NCI-H510A treated with DMSO at 0.1 percent for 48 hours (cell line): Measurements from ENCODE around the gene CD300LD.
"Not testable (repeated sequence)": the region's sequence is repeated elsewhere in the genome, so short reads cannot be mapped to it uniquely, and the experiment has no call there.

Experiments used
- DNase-seq: peaks from one replicate; lab custom pipeline; 2025; lab: John Stamatoyannopoulos, UW

Gene CD300LD

GRCh38 chr17:74606050-74606449 is 14.0 kb upstream of the CD300LD start:
- no peak for DNase-seq

DNA sequence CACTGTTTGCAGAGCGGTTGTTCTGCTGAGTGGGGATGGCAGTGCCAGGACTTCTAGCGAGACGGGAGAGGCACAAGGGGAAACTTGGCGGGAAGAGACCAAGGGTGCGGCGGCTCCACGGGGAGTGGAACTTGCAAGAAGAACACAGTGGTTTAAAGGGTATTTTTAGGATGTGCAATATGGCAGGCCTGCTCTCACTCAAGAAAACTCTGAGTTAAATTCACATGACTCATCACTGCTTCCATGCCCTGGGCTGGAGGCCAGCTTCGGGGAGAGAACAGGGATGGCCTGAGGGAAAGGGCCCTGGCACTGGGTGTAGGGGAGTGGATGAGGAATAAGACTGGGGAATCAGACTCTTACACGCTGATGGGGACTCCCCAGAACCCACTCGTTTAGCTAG is 13.3 kb upstream of the CD300LD start:
- DNase-seq, result no peak

DNA sequence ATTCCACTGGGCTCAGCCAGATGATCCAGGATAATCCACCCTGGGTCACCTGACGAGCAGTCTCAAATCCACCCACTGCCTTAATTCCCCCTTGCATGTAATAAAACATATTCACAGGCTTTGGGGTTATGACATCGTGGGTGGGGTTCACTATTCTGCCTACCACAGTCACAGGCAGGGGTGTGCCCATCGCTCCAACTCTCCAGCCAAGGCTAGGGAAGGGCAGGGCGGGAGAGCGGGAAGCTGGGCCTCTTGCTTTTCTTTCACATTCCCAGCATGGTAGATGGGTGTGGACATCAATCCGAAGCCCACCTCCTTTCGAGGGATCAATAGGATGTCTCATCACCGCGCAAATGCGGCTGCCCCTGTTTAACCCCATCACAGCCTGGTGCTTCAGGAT is 12.7 kb upstream of the CD300LD start:
- no peak for DNase-seq

DNA sequence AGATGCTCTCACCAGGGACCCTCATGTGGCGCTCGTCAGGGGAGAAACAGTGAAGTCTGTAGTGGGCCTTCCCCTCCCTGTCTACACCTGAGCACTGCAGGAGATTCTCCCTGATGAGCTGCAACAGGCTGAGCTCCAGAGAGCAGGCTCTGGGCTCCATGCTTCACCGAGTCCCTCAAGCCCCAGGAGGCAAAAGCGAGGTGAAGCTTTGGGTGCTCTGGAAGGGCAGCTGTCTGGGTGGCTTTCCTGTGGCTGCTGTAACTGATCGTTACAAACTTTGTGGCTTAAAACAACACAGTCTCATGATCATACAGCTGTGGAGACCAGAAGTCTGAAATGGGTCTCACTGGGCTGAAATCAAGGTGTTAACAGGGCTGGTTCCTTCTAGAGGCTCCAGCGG is 12.1 kb upstream of the CD300LD start:
- no peak for DNase-seq

GRCh38 chr17:74603746-74604145 is 11.7 kb upstream of the CD300LD start:
- DNase-seq, result no peak

- no peak for DNase-seq
Observed at GRCh38 chr17:74603037-74603635, 11.1 kb upstream of the CD300LD start.

GRCh38 chr17:74601944-74602572 is 10.0 kb upstream of the CD300LD start:
- peak; percentile 20 for DNase-seq

DNA sequence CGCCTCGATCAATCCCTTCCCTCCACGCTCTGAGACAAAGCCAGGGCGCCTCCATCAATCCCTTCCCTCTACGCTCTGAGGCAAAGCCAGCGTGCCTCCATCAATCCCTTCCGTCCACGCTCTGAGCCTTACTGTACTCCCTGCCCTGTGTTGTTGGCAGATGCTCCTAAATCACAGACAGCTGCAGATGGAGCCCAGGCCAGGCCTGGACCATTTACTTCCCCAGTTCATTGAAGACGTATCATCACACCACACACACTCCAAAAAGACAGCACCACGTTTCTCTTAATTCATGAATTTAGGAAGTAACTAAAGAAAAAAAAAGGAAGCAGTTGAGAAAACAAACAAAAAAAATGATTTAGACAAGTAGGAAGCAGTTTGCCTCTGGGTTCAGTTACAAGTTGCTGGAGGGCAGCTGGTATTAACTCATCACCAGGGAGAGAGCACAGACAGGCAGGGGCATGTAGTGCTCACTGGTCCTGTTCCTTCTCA is 7.4 kb upstream of the CD300LD start:
- no peak for DNase-seq

GRCh38 chr17:74599023-74599399 is 6.9 kb upstream of the CD300LD start:
- no peak for DNase-seq

GRCh38 chr17:74598346-74599022 is 6.4 kb upstream of the CD300LD start:
- DNase-seq, result no peak

DNA sequence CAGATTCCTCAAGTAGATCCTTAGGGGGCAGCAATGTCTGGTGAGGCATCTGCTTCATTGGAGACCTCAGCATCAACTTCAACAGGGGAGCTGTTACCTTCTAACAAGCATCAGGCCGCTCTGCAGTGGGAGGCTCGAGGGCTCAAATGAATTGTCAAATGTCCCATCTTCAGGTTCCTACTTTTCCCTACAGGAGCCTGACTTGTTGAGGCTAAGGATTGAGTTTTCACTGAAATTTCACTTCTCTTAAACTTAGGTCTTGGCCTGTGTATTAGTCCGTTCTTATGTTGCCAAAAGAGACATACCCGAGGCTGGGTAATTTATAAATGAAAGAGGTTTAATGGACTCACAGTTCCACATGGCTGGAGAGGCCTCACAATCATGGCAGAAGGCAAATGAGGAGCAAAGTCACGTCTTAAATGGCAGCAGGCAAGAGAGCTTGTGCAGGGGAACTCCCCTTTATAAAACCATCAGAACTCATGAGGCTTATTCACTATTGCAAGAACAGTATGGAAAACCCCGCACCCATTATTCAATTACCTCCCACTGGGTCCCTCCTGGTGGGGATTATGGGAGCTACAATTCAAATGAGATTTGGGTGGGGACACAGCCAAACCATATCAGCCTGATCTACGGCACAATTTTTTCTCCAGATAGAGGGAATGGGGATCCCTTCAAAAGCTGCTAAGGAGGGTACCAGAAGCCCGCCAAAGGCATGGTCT is 5.1 kb upstream of the CD300LD start:
- DNase-seq, result no peak

DNA sequence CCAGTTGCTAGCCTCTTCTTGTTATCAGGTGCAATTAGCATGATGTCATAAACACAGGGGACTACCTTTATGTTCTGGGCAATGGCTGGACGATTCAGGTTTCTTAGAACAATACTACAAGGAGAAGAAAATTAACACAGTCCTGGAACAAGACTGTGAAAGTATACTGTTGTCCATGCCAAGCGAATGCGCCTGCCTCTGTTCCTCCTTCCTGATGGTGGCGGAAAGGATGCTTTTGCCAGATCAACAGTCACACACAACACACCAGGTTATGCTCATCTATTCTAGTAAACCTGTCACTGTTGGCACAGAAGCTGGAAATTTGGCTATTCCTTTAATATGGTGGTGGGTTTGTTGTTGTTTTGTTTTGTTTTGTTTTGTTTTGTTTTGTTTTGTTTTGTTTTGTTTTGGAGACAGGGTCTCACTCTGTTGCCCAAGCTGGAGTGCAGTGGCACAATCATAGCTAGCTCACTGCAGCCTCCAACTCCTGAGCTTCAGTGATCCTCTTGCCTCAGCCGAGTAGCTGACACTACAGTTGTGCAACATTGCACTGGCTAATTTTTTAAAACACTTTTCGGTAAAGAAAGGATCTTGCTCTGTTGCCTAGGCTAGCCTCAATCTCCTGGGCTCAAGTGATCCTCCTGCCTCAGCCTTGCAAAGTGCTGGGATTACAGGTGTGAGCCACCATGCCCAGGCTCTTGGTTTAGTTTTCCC is 3.1 kb upstream of the CD300LD start:
- no peak for DNase-seq

DNA sequence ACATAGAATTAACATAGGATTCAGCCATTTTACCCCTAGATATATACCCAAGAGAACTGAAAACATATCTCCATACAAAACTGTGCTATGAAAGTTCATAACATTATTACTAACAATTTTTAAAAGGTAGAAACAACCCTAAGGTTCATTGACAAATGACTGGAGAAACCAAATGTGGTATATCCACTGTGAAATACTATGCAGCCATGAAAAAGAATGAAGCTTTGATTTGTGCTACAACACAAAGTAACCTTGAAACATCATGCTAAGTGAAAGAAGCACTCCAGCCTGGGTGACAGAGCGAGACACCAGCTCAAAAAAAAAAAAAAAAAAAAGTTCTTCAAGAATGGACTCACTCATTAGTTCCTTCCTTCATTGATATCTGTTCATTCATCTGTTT is 580 bp downstream of the CD300LD start:
- DNase-seq, result no peak

DNA sequence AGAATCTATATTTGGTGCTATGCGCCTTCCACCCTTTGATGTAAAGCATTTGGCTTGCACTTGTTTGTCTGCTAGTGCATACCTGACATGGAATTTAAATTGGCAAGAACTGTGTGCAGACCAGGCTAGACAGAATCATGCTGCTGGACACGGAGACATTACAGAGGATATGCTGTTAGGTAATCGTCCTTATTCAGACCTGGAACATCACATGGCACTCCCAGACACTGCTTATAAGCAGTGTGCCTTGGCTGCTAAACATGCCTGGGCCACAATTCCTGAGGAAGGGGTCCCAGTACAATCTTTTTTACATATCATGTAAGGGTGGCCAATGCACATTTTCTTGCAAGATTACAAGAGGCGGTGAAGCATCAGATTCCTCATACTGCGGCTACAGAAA is 6.4 kb downstream of the CD300LD start:
- no peak for DNase-seq

- DNase-seq, result no peak
Observed at GRCh38 chr17:74584292-74585060, 7.6 kb downstream of the CD300LD start.

GRCh38 chr17:74582633-74583032 is 9.4 kb downstream of the CD300LD start:
- no peak for DNase-seq

GRCh38 chr17:74579900-74580299 is 12.2 kb downstream of the CD300LD start:
- DNase-seq, result no peak

GRCh38 chr17:74578979-74579378 is 13.1 kb downstream of the CD300LD start:
- DNase-seq, result no peak

DNA sequence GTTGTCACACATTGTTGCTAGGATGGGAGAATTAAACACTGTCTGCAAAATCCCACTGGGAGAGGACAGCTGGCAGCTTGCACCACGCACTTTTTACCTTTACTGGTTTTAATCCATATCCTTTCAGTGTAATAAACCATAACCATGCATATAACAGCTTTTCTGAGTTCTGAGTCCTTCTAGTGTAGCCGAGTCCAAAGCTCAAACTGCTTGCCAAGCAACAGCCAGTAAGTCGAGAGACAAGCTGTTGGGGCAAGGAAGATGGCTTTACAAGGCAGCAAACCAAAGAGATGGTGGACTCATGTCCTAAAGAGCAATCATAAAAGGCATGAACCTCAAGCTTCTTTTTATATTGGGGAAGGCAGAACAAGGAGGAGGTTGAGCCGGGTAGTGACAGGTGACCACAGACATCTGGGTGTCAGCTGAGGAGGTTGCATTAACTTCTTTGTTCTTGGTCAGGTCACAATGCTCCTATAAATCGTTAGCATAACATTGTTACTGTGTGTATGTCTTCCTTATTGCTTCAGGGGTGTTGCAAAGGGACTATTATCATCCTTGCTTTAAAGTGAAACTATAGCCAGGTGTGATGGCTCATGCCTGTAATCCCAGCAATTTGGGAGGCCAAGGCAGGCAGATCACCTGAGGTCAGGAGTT is 17.5 kb downstream of the CD300LD start:
- DNase-seq, result no peak

DNA sequence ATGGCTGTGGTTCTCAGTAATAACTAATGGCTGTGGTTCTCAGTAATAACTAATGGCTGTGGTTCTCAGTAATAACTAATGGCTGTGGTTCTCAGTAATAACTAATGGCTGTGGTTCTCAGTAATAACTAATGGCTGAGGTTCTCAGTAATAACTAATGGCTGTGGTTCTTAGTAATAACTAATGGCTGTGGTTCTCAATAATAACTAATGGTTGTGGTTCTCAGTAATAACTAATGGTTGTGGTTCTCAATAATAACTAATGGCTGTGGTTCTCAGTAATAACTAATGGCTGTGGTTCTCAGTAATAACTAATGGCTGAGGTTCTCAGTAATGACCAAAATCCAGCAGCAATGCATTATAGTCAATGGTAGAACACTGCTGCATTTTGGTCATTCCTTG is 18.4 kb downstream of the CD300LD start:
- not testable (repeated sequence) for DNase-seq

GRCh38 chr17:74573169-74573568 is 18.9 kb downstream of the CD300LD start:
- no peak for DNase-seq
